Left forelimb (tissue), 1 donor: ENCODE results near the gene INTS3.
A peak's percentile ranks its signal among the peaks of the same experiment; 100 is the strongest.

Source experiments
- DNase-seq: peaks from one replicate; pipeline ENCODE4 v3.0.0-alpha.2; 2018; ENCODE audit warnings: low spot score

Gene INTS3

DNA sequence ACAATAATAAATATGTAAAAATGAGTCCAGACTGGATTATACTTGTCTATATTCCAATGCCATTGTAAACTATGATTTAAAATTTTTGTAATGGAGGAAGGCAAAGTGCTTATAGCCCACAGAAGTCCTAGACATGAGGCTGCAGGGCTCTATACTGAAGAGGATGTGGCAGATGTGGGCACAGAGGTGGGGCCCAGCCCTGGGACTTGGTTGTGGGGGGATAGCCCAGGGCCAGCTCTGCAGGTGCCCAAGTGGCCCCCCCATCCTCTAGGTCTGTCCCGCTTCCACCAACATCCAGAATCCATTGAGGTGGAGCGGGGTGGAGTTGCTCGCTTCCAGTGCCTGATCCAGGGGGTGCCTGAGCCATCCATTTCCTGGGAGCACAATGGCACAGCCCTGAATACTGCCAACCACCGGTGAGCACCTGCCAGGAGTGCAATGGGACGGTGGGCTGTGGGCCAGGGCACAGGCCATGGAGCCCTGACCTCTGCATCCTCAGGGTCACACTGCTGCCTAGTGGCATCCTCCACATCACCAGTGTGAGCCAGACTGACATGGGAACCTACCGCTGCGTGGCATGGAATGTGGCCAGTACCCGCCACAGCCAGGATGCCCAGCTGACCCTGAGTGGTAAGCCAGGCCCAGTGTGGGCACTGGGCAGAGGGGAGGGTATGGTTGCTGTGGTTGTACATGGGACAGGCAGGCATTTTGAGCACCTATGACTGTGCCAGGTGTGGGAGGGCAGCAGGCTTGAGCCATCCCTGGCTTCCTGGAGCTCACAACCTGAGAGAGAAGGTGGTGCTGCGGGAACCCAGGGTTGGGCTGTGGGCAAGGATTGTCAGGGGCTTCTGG is 68.3 kb downstream of the INTS3 start:
- DNase-seq: peak; percentile 56

DNA sequence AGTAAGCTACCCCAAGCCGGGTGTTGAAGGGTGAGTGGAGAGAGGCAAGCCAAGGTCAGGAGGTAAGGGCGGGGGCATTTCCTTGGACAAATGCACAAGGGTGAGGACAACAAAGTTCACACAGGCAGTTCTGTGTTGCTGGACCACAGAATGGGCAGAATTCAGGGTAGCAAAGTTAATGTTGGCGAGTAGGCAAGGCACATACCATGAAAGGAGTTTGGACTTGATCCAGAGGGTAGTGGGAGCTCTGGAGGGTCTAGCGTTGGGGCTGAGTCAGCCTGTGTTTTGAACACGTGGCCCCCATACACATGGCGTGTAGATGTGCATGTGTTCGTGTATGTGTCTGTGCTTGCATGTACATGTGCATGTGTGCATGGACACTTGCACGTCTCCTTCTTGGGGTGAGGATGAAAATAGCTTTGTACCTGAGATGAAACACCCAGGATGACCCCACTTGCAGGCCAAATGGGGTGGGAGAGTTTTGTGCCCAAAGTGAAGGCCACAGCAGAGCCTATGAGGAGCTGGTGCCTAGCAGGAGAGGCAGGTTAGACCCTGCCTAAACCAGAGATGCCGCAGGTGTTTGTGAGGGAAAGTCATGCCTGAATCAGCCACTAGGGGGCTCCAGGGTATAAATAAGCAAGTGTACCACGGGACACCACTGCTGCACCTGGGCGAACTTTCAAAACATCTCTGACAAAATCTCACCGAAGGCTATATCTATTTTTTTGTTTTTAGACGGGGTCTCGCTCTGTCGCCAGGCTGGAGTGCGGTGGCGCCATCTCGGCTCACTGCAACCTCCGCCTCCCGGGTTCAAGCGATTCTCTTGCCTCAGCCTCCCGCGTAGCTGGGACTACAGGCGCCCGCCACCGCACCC is 69.2 kb downstream of the INTS3 start:
- DNase-seq: no peak

DNA sequence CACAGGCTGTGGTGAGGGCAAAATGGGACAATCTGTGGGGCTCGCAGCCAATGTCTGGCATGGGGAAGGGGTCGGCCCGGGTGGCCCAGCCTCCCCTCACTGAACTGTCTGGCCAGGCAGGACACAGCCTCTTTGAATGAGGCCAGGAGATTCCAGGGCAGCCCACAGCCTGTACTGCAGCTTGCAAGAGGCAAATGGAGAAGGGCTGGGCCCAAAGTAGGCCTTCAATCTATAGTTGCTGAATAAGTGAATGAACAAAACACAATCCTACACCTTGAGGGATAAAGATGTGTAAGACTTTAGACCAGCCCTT is 70.6 kb downstream of the INTS3 start:
- DNase-seq: no peak

DNA sequence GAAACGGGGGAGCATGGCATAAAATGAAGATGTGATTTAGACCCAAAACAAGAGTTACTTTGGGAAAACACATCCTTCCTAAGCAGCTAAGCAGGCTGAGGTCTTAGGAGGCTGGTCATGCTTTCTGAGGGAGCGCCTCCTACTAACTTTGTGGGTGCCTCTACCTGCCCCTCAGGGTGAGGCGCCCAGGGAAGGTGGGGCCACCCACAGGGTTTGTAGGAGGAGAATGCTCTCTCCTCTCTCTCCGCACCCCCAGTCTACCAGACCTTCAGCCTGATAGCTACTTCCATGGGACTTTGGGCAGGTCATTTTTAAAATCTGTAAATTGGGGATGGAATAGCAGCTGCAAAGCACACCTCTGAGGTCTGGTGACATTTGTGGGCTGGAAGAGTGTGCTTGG is 71.2 kb downstream of the INTS3 start:
- no peak for DNase-seq

DNA sequence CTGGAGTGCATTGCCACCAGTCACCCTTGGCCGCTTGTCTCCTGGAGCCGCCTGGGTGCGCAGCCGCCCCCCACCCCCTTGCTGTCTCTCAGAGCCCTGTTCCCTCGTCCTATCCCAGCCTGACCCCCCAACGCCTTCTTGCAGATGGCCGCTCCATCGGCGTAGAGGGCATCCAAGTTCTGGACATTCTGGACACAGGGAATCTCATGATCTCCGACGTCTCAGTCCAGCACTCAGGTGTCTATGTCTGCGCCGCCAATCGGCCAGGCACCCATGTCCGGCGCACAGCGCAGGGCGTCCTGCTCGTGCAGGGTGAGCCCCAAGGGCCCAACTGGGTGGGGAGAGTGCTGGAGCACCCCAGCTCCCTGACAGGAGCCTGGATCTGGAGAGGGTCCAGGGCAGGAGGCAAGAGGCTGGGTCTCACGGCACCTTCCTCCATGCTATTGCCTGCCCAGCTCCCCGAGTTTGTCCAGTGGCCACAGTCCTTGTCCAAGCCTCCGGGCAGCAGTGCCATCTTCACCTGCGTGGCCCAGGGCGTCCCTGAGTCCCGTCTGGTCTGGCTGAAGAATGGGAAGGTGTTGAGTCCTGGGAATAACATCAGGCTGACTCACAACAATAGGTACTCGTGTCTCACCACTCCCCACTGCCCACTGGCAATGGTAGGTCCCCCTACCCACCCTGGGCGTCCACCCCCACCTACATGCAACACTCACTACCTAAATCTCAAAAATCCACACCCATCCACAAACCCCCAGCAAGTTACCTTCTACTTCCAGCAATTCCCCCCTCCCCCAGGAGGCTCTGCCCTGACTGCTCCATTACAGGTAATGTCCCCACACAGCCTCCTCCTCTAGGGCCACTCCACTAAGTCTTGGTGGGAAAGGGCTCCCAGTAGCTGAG is 72.0 kb downstream of the INTS3 start:
- no peak for DNase-seq

DNA sequence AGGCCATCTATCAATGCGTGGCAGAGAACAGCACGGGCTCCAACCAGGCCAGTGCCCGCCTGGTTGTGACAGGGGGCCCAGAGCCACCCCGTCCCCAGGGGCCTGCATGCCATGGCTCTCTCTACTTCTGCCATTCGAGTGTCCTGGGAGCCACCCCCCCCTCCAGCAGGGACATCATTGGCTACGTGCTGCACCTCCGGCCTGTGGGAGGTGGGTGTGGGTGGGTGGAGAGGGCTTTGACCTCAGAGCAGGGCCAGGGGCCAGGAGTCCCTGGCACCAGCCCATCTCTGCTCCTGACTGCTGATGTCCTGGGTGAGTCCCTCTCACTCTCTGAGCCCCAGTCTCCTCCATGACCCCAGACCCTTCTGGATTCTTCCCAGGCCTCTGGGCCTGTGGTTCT is 72.7 kb downstream of the INTS3 start:
- no peak for DNase-seq

DNA sequence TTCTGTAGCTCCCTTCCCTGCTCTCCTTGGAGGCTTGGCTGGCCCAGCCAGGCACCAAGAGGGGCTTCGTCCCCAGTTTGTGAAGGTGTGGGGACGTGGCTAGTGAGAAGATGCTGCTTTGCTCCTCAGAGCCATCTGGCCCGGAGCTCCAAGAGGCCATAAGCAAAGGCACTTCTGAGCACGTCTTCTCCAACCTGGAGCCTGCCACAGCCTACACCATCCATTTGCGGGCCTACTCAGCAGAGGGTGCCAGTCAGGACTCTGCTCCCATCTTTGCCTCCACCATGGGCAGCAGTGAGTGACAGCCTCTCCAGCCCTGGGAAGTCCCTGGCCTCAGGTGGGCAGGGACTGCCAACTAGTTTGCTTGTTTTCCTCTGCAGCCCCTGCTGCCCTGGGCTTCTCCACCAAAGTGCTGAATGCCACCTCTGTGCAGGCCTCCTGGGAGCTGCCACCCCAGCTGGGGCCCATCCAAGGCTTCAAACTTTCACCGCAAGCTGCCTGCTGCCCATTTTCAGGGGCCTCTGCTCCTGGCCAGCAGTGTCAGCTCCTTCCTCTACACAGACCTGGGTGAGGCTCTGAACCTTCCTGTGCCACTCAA is 73.3 kb downstream of the INTS3 start:
- DNase-seq: no peak

DNA sequence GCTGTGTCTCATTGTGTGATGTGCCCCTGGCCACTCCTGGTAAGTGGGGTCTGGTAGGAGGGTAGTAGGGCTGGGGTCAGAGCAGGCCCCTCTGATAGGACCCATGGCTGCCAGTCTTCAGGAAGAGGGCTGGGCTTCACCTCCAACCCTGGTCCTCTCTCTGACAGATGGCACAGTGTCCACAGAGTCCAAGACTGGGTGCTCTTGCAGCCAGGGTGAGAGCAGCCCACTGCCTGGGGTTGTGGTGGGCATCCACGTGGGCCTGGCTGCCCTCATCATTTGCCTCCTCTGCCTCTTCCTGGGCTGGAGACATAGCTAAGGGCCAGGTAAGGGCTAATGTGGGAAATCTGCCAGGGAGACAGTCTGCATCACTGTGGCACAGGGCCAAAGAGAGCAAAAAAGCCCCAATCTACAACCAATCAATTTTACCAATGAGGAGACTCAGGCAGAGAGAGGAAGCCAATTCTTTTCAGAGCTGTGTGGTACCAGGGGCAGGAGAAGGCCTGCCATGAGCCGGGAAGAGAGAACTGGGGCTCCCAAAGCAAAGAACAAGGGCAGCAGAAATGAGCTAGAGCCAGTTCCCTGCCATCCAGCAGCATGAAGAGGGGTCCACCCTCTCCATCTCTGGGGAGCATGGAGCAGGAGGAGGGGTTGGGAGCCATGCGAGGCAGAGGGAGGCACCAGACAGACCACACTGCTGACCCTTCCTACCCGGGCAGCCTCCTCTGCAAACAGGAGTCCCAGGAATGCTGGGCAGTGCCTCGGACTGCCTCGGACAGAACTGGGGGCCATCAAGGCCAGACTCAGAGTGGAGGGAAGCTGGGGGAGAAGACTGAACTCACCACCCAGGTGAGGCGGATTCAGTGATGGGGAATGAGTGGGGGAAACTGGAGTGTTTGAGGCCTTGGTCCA is 74.2 kb downstream of the INTS3 start:
- no peak for DNase-seq

DNA sequence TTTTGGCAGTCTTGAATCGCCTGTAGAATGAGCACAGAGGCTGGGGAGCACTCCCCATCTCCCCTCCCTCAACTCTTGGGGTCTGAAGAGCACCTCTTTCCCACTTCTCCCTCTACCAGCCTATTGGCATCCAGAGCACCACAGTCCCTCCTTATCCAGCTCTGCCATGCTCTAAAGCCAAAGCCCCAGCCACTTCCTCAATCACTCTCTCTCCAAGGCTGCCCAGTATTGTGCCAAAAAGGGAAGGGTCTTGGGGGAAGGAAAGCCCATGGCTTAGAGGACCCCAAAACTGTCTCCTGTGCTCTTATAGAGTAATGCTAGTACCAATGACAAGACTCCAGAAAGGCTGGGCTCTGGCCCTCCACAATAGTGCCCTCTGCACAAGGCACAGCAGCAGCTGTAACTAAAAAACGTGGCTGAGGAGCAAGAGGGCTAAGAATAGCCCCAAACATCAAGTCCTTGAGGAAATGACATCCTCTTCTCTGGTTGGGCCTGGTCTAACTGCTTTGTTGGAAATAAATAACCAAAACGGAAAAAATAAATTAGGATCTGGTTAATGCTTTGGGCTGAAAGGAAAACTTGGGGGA is 75.7 kb downstream of the INTS3 start:
- DNase-seq: no peak

GRCh38 chr1:153804112-153804511 is 76.3 kb downstream of the INTS3 start:
- DNase-seq: no peak

GRCh38 chr1:153805042-153805745 is 77.3 kb downstream of the INTS3 start:
- DNase-seq: no peak

DNA sequence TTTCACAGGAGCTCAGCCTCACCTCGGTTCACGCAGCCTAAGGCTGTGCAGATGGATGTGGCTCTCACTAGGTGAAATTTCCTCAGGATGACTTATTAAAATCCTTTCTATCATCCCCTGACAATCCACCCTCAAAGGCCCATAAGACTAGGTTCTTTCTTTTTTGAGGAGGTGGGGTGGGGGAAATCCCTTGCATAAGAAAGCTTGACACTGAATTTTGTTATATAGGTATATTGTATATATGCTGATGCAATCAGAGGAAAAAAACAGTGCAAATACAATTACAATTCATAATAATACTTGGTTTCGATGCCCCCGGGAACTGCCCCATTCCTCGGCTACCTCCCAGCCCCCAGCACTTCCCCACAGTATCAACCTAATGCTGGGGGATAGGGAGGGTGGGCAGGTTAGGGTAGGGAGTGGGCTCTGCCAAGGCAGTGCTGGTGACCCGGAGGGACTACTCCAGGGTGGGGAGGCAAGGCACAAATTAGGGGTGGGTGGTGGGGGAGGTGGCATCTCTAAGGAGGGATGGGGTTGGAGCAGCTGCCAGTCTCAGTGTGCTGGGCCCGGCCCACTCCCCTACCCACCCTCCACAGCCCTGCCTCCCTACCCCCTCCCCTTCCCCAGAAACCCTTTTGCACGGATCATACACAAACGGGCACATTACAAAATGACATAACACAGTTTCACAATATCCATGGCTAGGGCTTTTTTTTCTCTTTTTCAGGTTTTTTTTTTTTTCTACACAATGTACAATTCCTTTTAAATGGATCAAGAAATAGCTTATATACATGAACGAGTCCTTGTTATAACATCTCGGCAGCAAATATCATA is 78.3 kb downstream of the INTS3 start:
- no peak for DNase-seq

DNA sequence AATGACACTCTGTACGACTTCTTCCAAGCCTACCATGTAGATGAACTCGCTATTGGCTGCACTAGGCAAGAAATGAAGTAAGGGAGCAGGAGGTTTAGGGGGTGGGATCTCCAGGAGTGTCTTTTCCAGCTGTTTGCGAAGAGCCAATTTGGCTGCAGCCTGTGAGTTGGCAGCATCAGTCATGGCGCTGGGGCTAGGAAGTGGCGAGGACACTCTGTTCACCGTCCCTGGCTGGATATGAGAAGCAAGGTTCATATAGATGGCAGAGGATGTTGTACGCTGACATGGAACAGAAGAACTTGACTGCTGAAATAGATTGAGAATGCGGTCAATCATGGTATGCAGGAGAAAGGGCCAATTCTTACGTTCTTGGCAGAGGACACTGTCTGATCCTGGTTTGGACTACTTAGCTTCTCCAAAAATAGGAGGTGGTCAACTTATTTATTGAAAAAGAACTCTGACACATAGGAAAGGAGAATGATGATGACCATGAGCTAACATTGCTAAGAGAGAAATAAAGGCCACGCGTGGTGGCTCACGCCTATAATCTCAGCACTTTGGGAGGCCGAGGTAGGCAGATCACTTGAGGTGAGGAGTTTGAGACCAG is 88.5 kb downstream of the INTS3 start:
- DNase-seq: no peak

GRCh38 chr1:153818876-153819275 is 91.0 kb downstream of the INTS3 start:
- no peak for DNase-seq
